Measurements from ENCODE around the gene MYL11. TPM values are rescaled to one million over a fixed set of nuclear protein-coding genes. Genes with fewer than 3 reads are reported as not detected.

Gene MYL11
- polyA plus RNA-seq, 3 donors = 0.70 to 5.1 (median 1.9) TPM

GRCh38 chr16:30352488-30353401, 21.9 kb upstream of the MYL11 start:
- no peak for DNase-seq

GRCh38 chr16:30353438-30354129, 21.0 kb upstream of the MYL11 start:
- no peak for DNase-seq

GRCh38 chr16:30354423-30355143, 20.0 kb upstream of the MYL11 start:
- DNase-seq = no peak

GRCh38 chr16:30355144-30355953, 19.3 kb upstream of the MYL11 start, which contains the start of gene CD2BP2:
Gene CD2BP2 (minus strand): TSS chr16:30355308. CDS start chr16:30354681, 627 bp downstream.
- DNase-seq = peak; percentile 100

GRCh38 chr16:30355954-30356308, 18.7 kb upstream of the MYL11 start:
- DNase-seq = no peak

- no peak for DNase-seq
Measured at GRCh38 chr16:30356401-30357084, 18.1 kb upstream of the MYL11 start.

- no peak for DNase-seq
Measured at GRCh38 chr16:30357085-30357714, 17.4 kb upstream of the MYL11 start.

GRCh38 chr16:30357715-30358576, 16.7 kb upstream of the MYL11 start:
- no peak for DNase-seq

- DNase-seq = no peak
Measured at GRCh38 chr16:30358577-30358936, 16.0 kb upstream of the MYL11 start.

- no peak for DNase-seq
Measured at GRCh38 chr16:30358990-30359870, 15.4 kb upstream of the MYL11 start.

- no peak for DNase-seq
Measured at GRCh38 chr16:30359871-30360170, 14.8 kb upstream of the MYL11 start.

- DNase-seq = no peak
Measured at GRCh38 chr16:30361180-30361579, 13.4 kb upstream of the MYL11 start.

GRCh38 chr16:30365200-30365599, 9.4 kb upstream of the MYL11 start:
- no peak for DNase-seq

- DNase-seq = no peak
Measured at GRCh38 chr16:30366511-30366910, 8.1 kb upstream of the MYL11 start.

- DNase-seq = no peak
Measured at GRCh38 chr16:30367349-30368009, 7.1 kb upstream of the MYL11 start.

GRCh38 chr16:30368122-30368791, 6.3 kb upstream of the MYL11 start:
- DNase-seq = no peak

GRCh38 chr16:30368792-30369090, 5.9 kb upstream of the MYL11 start:
- no peak for DNase-seq
